Esophagus squamous epithelium (tissue), 5 donors: Measurements from ENCODE around the gene MRPS33. TPM values are rescaled to one million over a fixed set of nuclear protein-coding genes. Genes with fewer than 3 reads are reported as not detected.

Experiments used
- DNase-seq: peaks from one replicate; lab custom pipeline; 2025; lab: John Stamatoyannopoulos, UW
- H3K27ac ChIP-seq, 4 donors: fragments of 200-600 bp; sonication (generic); one replicate each; pipeline ENCODE4 v1.5.1; 2016 to 2019; ENCODE audit warnings: mild to moderate bottlenecking in 1 of 4
- H3K27me3 ChIP-seq, 4 donors: fragments of 200-600 bp; sonication (generic); 1 replicate in 3 of 4; 2 replicates in 1 of 4; pipeline versions ENCODE4 v1.5.1 to v1.6.0; 2017 to 2021; ENCODE audit warnings: antibody characterized with exemption in 1 of 4
- H3K36me3 ChIP-seq, 3 donors: fragments of 200-600 bp; sonication (generic); one replicate each; pipeline ENCODE4 v1.5.1; 2016 to 2019
- H3K4me1 ChIP-seq, 3 donors: fragments of 200-600 bp; sonication (generic); one replicate each; pipeline ENCODE4 v1.5.1; 2017 to 2019
- H3K4me3 ChIP-seq, 4 donors: fragments of 200-600 bp; sonication (generic); 1 replicate in 3 of 4; 2 replicates in 1 of 4; pipeline ENCODE4 v1.5.1; 2016 to 2019; ENCODE audit warnings: mild to moderate bottlenecking in 2 of 4, moderate library complexity in 1 of 4
- H3K9me3 ChIP-seq, 3 donors: fragments of 200-600 bp; sonication (generic); one replicate each; pipeline ENCODE4 v1.5.1; 2016 to 2019
- POLR2A ChIP-seq, 4 donors: fragments of 450-650 bp; IDR thresholded peaks; one replicate each; pipeline ENCODE4 v1.6.1; 2017; ENCODE audit warnings: antibody characterized with exemption in 4 of 4, mild to moderate bottlenecking in 4 of 4, moderate library complexity in 3 of 4
- WGBS, 2 donors: methylation state at CpG; one replicate each; pipeline ENCODE4 v1.1.5; 2018; 5-methylcytosine and 5-hydroxymethylcytosine counted together
- intact Hi-C: fragments of 100-400 bp; cut with DNase I; formaldehyde crosslinking; loops from one replicate; pipeline ENCODE4 v1.15.0; 2022
- total RNA-seq, 4 donors: library from RNA; depleted of rRNA; stranded (reverse); fragments of >200 nt; gene quantifications; one replicate each; pipeline ENCODE4 v1.1.0, GENCODE V29; 2016
- TF ChIP-seq, protein P1 (sequence below), 6 experiments: fragments of 450-650 bp in 4 of 6; fragments of 200-600 bp in 2 of 6; sonication (generic) in 2 of 6; IDR thresholded peaks; one replicate each; pipeline ENCODE4 v1.5.1; 2016 to 2019; ENCODE audit warnings: antibody characterized with exemption in 6 of 6, mild to moderate bottlenecking in 4 of 6, moderate library complexity in 4 of 6
- donor health status: DM: yes; HTN: yes; CAD: no.

Gene MRPS33
- total RNA-seq, 4 donors from 2014 or later, result 12.7 to 25.2 (median 16.1) TPM

DNA sequence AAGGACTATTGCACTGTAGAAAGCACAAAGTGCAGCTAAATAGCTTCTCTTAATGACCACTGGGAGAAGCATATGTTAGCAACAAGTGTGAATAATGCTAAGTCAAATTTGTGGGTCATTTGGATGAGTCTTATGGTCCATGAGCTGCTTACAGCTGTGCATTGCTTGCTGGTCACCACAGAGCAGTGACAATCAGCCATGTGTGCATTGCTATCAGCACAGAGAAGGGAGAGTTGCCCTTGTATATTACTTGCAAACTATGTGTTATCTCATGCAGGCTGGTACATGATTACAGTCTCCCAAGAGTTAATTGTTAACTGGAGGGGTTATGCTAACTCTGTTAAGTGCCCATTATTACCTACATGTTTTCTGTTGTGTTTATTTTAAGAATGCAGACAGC is 25.7 kb downstream of the MRPS33 start:
- H3K36me3 ChIP-seq, result no peaks in the 10 kb centered on the region
- no peak overlapping the region for H3K4me3 ChIP-seq
- H3K27ac ChIP-seq, result no peak overlapping the region
- peaks cover 0 to 2% (median 1%) of the 10 kb centered on the region in 3 donors for H3K9me3 ChIP-seq
- DNase-seq, result no peak
- no peaks in the 10 kb centered on the region for H3K27me3 ChIP-seq
- no peaks in the 10 kb centered on the region for H3K4me1 ChIP-seq
- TF ChIP-seq POLR2A (IDR thresholded peaks at IDR 0.05), result no peak
- TF ChIP-seq, protein P1, sequence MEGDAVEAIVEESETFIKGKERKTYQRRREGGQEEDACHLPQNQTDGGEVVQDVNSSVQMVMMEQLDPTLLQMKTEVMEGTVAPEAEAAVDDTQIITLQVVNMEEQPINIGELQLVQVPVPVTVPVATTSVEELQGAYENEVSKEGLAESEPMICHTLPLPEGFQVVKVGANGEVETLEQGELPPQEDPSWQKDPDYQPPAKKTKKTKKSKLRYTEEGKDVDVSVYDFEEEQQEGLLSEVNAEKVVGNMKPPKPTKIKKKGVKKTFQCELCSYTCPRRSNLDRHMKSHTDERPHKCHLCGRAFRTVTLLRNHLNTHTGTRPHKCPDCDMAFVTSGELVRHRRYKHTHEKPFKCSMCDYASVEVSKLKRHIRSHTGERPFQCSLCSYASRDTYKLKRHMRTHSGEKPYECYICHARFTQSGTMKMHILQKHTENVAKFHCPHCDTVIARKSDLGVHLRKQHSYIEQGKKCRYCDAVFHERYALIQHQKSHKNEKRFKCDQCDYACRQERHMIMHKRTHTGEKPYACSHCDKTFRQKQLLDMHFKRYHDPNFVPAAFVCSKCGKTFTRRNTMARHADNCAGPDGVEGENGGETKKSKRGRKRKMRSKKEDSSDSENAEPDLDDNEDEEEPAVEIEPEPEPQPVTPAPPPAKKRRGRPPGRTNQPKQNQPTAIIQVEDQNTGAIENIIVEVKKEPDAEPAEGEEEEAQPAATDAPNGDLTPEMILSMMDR (IDR thresholded peaks at IDR 0.05), result no peak
- intact Hi-C loops, result no loop called here

DNA sequence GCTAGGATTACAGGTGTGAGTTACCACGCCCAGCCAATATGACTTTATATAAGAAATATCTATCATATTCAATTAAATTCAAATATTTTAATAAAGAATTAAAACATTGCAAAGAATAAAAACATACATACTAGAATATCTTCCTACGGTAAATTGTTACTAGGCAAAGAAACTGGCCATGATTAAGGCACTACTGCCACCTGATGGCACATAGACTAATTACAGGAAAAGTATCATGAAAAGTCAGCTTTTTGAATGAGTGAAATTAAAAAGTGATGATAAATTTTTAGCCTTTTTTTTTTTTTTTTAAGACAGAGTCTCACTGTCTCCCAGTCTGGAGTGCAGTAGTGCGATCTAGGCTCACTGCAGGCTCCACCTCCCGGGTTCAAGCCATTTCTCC is 30.9 kb downstream of the MRPS33 start:
- TF ChIP-seq, protein P1 (IDR thresholded peaks at IDR 0.05), result peak in 1 of 6 experiments; percentile 60
- no peak for TF ChIP-seq POLR2A (IDR thresholded peaks at IDR 0.05)
- Histone ChIP-seq H3K9me3 (peaks cover 0 to 11% (median 8%) of the 10 kb centered on the region in 3 donors), H3K36me3 (no peaks in the 10 kb centered on the region), H3K27me3 (no peaks in the 10 kb centered on the region), H3K4me1 (no peaks in the 10 kb centered on the region), H3K4me3 (no peak overlapping the region), H3K27ac (no peak overlapping the region)
- DNase-seq, result no peak
- intact Hi-C loops, result no loop called here
- 39 to 61% methylated on average over 4 of the region's 4 CpGs for WGBS, 2 donors

DNA sequence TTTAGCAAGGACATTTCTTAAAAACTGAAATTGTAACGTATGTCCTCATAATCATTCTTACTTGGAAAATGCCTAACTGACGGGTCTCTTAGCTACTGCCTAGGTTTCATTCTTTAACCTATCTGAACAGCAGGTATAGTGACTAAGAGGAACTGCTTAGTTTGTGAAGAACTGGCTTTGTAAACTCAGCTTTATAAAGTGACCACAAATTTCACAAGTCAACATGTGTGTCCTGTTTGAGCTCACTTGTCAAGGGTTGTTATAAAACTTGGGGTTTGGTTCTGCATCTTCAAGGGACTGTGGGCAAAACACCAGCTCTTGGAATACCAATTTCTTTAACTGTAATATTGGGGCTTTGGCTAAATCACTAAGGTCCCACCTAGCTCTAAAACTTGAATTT is 32.2 kb downstream of the MRPS33 start:
- 30 to 39% methylated on average over 2 of the region's 2 CpGs for WGBS, 2 donors
- Histone ChIP-seq H3K9me3 (peaks cover 0 to 11% (median 8%) of the 10 kb centered on the region in 3 donors), H3K27me3 (no peaks in the 10 kb centered on the region), H3K36me3 (no peaks in the 10 kb centered on the region), H3K4me3 (no peak overlapping the region), H3K4me1 (no peaks in the 10 kb centered on the region), H3K27ac (peak overlapping the region in 1 of 4 donors; percentile 4)
- intact Hi-C loops, result no loop called here
- no peak for DNase-seq
- no peak for TF ChIP-seq POLR2A (IDR thresholded peaks at IDR 0.05)
- TF ChIP-seq, protein P1 (IDR thresholded peaks at IDR 0.05), result no peak

DNA sequence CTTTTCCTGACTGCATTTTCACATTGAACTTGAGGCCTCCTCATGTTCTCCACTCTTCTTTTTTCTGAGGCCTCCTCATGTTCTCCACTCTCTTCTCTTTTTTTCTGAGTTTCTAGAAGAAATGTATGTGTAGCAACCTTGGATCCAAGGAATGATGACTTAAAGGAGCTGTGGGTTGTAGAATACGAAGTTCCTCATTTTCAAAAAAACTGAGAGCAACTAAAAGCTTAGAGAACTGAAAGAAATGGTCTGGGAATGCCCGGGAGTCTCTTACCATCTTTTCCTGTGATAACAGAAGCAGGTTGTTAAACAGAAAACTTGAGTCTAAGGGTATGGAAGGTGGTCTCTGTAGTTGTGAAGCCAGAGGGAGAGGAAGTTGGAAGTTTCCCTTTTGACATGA is 32.8 kb downstream of the MRPS33 start:
- Histone ChIP-seq H3K27me3 (no peaks in the 10 kb centered on the region), H3K4me3 (no peak overlapping the region), H3K27ac (peak overlapping the region in 1 of 4 donors; percentile 4), H3K36me3 (no peaks in the 10 kb centered on the region), H3K9me3 (peaks cover 0 to 11% (median 8%) of the 10 kb centered on the region in 3 donors), H3K4me1 (no peaks in the 10 kb centered on the region)
- intact Hi-C loops, result no loop called here
- WGBS, 2 donors, result 30 to 48% methylated on average over 2 of the region's 2 CpGs
- TF ChIP-seq POLR2A (IDR thresholded peaks at IDR 0.05), result no peak
- TF ChIP-seq, protein P1 (IDR thresholded peaks at IDR 0.05), result no peak
- no peak for DNase-seq

DNA sequence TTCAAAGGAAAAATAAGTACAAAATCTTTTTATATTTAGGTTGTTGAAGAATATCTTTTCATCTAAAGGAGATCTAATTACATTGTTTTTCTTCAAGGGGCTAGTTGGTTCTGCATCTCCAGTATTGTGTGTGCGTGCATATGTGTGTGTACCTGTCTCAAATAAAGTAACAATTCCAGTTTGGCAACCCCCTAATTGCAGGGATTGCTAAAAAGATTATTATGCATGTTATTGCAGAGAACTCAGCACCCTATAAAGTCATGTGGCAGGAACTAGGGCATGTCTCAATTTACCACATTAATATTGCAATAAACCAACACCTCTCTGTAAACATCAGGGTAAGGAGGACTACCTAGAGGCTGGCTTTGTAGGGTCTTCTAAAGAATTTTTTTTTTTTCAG is 37.0 kb downstream of the MRPS33 start:
- Histone ChIP-seq H3K27me3 (no peaks in the 10 kb centered on the region), H3K36me3 (no peaks in the 10 kb centered on the region), H3K4me3 (no peak overlapping the region), H3K27ac (no peak overlapping the region), H3K9me3 (no peaks in the 10 kb centered on the region), H3K4me1 (no peaks in the 10 kb centered on the region)
- no peak for DNase-seq
- 28 to 44% methylated on average over 1 of the region's 1 CpG for WGBS, 2 donors
- intact Hi-C loops, result no loop called here
- TF ChIP-seq, protein P1 (IDR thresholded peaks at IDR 0.05), result no peak
- TF ChIP-seq POLR2A (IDR thresholded peaks at IDR 0.05), result no peak
